ENCODE data around the gene GEMIN4. TPM values are rescaled to one million over a fixed set of nuclear protein-coding genes. Genes with fewer than 3 reads are reported as not detected.
A peak's percentile ranks its signal among the peaks of the same experiment; 100 is the strongest.

Gene GEMIN4
- total and polyA plus RNA-seq, 2 of the 4 experiments (the other 2 are of a cell fraction), result 16.5 to 20.4 TPM

GRCh38 chr17:745406-745805 is 6.7 kb downstream of the GEMIN4 start:
- intact Hi-C loops (cut with micrococcal nuclease), result no loop called here
- Histone ChIP-seq H3K27me3 (ENCODE audit: control insufficient read depth, insufficient read depth, low read length) (no peaks in the 10 kb centered on the region), H3K36me3 (ENCODE audit: control insufficient read depth, insufficient read depth, low read length) (peaks cover 65% of the 10 kb centered on the region), H2AK5ac (ENCODE audit: low read depth, low read length) (no peak overlapping the region), H2BK120ac (ENCODE audit: low read depth, low read length) (no peak overlapping the region), H2AK9ac (replicated peaks; ENCODE audit: low read depth, low read length, poor library complexity) (peak overlapping the region; percentile 19), H3K4me3 (ENCODE audit: insufficient read depth, low read depth, low read length) (no peak overlapping the region), H4K20me1 (ENCODE audit: insufficient read depth, low read length) (peaks cover 38% of the 10 kb centered on the region), H3K14ac (replicated peaks; ENCODE audit: low read depth, low read length) (no peak overlapping the region), H4K5ac (ENCODE audit: low read depth, low read length) (no peak overlapping the region), H3K27ac (ENCODE audit: insufficient read depth, low read length) (no peak overlapping the region), H2BK15ac (ENCODE audit: low read depth, low read length) (no peak overlapping the region), H2BK5ac (ENCODE audit: low read depth, low read length, poor library complexity, severe bottlenecking) (no peak overlapping the region), H3K23ac (ENCODE audit: low read depth, low read length) (no peak overlapping the region), H2BK20ac (ENCODE audit: low read depth, low read length) (no peak overlapping the region), H4K8ac (ENCODE audit: low read depth in 2 of 2, low read length in 2 of 2) (no peak overlapping the region), H3K79me1 (ENCODE audit: low read depth in 1 of 2, low read length in 2 of 2) (peaks cover 25 to 89% of the 10 kb centered on the region in 2 experiments), H3K56ac (ENCODE audit: extremely low read depth, insufficient read depth, low read length) (no peak overlapping the region), H2AFZ (replicated peaks; ENCODE audit: low read length, poor library complexity) (no peak overlapping the region), H3K9me3 (ENCODE audit: control insufficient read depth, insufficient read depth, low read length) (no peaks in the 10 kb centered on the region), H3K4me1 (ENCODE audit: control insufficient read depth, insufficient read depth, low read length) (no peaks in the 10 kb centered on the region), H3K4ac (ENCODE audit: low read depth, low read length) (no peak overlapping the region), H3K9ac (ENCODE audit: low read depth, low read length) (no peak overlapping the region), H3K18ac (ENCODE audit: low read depth, low read length) (no peak overlapping the region), H3K4me2 (ENCODE audit: low read depth, low read length) (no peak overlapping the region), H4K91ac (ENCODE audit: insufficient read depth, low read depth, low read length) (no peak overlapping the region), H3K9me1 (ENCODE audit: insufficient read depth, low read length) (peaks cover 15% of the 10 kb centered on the region)
- POLR2A ChIA-PET (ENCODE audit: unreplicated experiment), result no interaction called here
- no peak for DNase-seq
- TF ChIP-seq CHD1 (IDR thresholded peaks at IDR 0.05; ENCODE audit: low read depth, low read length) (no peak), BHLHE40 (IDR thresholded peaks at IDR 0.05; ENCODE audit: low read depth, low read length) (no peak), RFX5 (IDR thresholded peaks at IDR 0.05; ENCODE audit: low read depth, low read length) (no peak), CEBPB (IDR thresholded peaks at IDR 0.05; ENCODE audit: low read depth, low read length) (no peak), RCOR1 (IDR thresholded peaks at IDR 0.05; ENCODE audit: insufficient replicate concordance, low read length) (no peak), RAD21 (IDR thresholded peaks at IDR 0.05; ENCODE audit: low read length) (no peak), MAFK (IDR thresholded peaks at IDR 0.05; ENCODE audit: low read depth, low read length) (no peak), MAZ (IDR thresholded peaks at IDR 0.05; ENCODE audit: borderline replicate concordance, low read depth, low read length) (no peak), CTCF (conservative IDR thresholded peaks at IDR 0.05; ENCODE audit: low read depth, low read length) (no peak), SMC3 (IDR thresholded peaks at IDR 0.05; ENCODE audit: low read depth, low read length) (no peak), POLR2A (IDR thresholded peaks at IDR 0.05; ENCODE audit: low read depth, low read length) (no peak), MXI1 (IDR thresholded peaks at IDR 0.05; ENCODE audit: borderline replicate concordance, low read depth, low read length) (no peak), ELK1 (IDR thresholded peaks at IDR 0.05; ENCODE audit: borderline replicate concordance, low read depth, low read length) (no peak), USF2 (IDR thresholded peaks at IDR 0.05; ENCODE audit: low read depth, low read length) (no peak), NFE2L2 (IDR thresholded peaks at IDR 0.05; ENCODE audit: low read depth, low read length) (no peak), FOS (IDR thresholded peaks at IDR 0.05; ENCODE audit: low read depth, low read length) (no peak)
- WGBS, 2 experiments (ENCODE audit: extremely low coverage in 2 of 2, insufficient read length in 1 of 2), result 91% methylated on average over 10 of the region's 11 CpGs; no CpG with 5 or more reads in 1 of the 2 experiments
- no TSS peak for BruUV-seq (replicated peaks)
- dilution Hi-C loops (cut with HindIII; ENCODE audit: low sequenced_read_pairs, unreplicated experiment), result no loop called here
- CTCF ChIA-PET, result no interaction called here
- no peak for ATAC-seq (ENCODE audit: low read depth)
- in situ Hi-C loops (cut with MboI; ENCODE audit: low sequenced_read_pairs), result no loop called here

Data from IMR-90 (cell line).